NCI-H128 (cell line): Measurements from ENCODE around the gene PAX5.

ENCODE experiments used
- DNase-seq: peaks from one replicate; lab custom pipeline; 2025; ENCODE audit not compliant: unreplicated experiment; lab: John Stamatoyannopoulos, UW

Gene PAX5

GRCh38 chr9:36864491-36865410 is 169.3 kb downstream of the PAX5 start:
- no peak for DNase-seq

- no peak for DNase-seq
Observed at GRCh38 chr9:36862206-36863145, 171.6 kb downstream of the PAX5 start.

GRCh38 chr9:36861528-36862205 is 172.4 kb downstream of the PAX5 start:
- DNase-seq = no peak

GRCh38 chr9:36858805-36859375 is 175.2 kb downstream of the PAX5 start:
- no peak for DNase-seq

- no peak for DNase-seq
Observed at GRCh38 chr9:36855448-36856315, 178.4 kb downstream of the PAX5 start.

- no peak for DNase-seq
Observed at GRCh38 chr9:36854751-36855150, 179.3 kb downstream of the PAX5 start.

- no peak for DNase-seq
Observed at GRCh38 chr9:36854034-36854433, 180.0 kb downstream of the PAX5 start.

- DNase-seq = no peak
Observed at GRCh38 chr9:36853233-36853632, 180.8 kb downstream of the PAX5 start.

- no peak for DNase-seq
Observed at GRCh38 chr9:36849943-36850342, 184.1 kb downstream of the PAX5 start.

- DNase-seq = no peak
Observed at GRCh38 chr9:36848946-36849345, 185.1 kb downstream of the PAX5 start.

- no peak for DNase-seq
Observed at GRCh38 chr9:36847781-36848673, 186.0 kb downstream of the PAX5 start.

- no peak for DNase-seq
Observed at GRCh38 chr9:36846621-36847020, 187.4 kb downstream of the PAX5 start.

GRCh38 chr9:36845844-36846243 is 188.2 kb downstream of the PAX5 start:
- no peak for DNase-seq

GRCh38 chr9:36844961-36845360 is 189.1 kb downstream of the PAX5 start:
- DNase-seq = no peak

GRCh38 chr9:36843964-36844363 is 190.1 kb downstream of the PAX5 start:
- DNase-seq = no peak

GRCh38 chr9:36842560-36843530 is 191.2 kb downstream of the PAX5 start:
- DNase-seq = no peak

GRCh38 chr9:36840898-36841536 is 193.1 kb downstream of the PAX5 start:
- no peak for DNase-seq
